Astrocyte (in vitro differentiated cells and primary cell): ENCODE measurements around the gene ZNF407.

ENCODE experiments used
- EZH2 ChIP-seq: IDR thresholded peaks from 2 replicates; pipeline ENCODE4 v1.6.1; 2012; ENCODE audit warnings: mild to moderate bottlenecking, low read length, inconsistent platforms; ENCODE audit not compliant: insufficient read depth
- TF ChIP-seq, protein P1 (sequence below): IDR thresholded peaks from 2 replicates; pipeline ENCODE4 v1.5.1; 2011; ENCODE audit warnings: low read depth, mild to moderate bottlenecking, inconsistent platforms, low read length, moderate library complexity; ENCODE audit not compliant: insufficient read depth

- TF ChIP-seq, protein P1, sequence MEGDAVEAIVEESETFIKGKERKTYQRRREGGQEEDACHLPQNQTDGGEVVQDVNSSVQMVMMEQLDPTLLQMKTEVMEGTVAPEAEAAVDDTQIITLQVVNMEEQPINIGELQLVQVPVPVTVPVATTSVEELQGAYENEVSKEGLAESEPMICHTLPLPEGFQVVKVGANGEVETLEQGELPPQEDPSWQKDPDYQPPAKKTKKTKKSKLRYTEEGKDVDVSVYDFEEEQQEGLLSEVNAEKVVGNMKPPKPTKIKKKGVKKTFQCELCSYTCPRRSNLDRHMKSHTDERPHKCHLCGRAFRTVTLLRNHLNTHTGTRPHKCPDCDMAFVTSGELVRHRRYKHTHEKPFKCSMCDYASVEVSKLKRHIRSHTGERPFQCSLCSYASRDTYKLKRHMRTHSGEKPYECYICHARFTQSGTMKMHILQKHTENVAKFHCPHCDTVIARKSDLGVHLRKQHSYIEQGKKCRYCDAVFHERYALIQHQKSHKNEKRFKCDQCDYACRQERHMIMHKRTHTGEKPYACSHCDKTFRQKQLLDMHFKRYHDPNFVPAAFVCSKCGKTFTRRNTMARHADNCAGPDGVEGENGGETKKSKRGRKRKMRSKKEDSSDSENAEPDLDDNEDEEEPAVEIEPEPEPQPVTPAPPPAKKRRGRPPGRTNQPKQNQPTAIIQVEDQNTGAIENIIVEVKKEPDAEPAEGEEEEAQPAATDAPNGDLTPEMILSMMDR, result no peak
- TF ChIP-seq EZH2, result no peak
Observed at GRCh38 chr18:75036917-75037688, 439.4 kb downstream of the ZNF407 start.
